Measurements from ENCODE around the gene IL6R.

GRCh38 chr1:154418062-154418921, 13.1 kb downstream of the IL6R start:
- TF ChIP-seq YY1 (IDR thresholded peaks at IDR 0.05; ENCODE audit: insufficient read depth, insufficient read length): no peak
- no peak for TF ChIP-seq ZNF274 (IDR thresholded peaks at IDR 0.05; ENCODE audit: low read depth, low read length)
- TF ChIP-seq SUZ12 (IDR thresholded peaks at IDR 0.05; ENCODE audit: extremely low read depth, insufficient read depth, insufficient read length): no peak
